GM13977 (cell line): ENCODE results near the gene MFAP4.

Experiments
- DNase-seq: peaks from one replicate; pipeline ENCODE4 v3.0.0; 2012; ENCODE audit warnings: low spot score
- in situ Hi-C: fragments of 300-500 bp; cut with MboI; formaldehyde crosslinking; loops from one replicate; pipeline ENCODE4 v1.12.0; 2022; ENCODE audit warnings: low sequenced_read_pairs, low pct_unique_long_range_greater_than_20kb, mixed read lengths, inconsistent platforms; ENCODE audit not compliant: unreplicated experiment
- TF ChIP-seq, protein P1 (sequence below): IDR thresholded peaks from 2 replicates; pipeline ENCODE4 v1.5.1; 2012; ENCODE audit warnings: mild to moderate bottlenecking, control low read depth; ENCODE audit not compliant: insufficient read depth; ENCODE audit errors: extremely low read depth, missing control alignments

MFAP4 gene

GRCh38 chr17:19337712-19338023 lies 49.3 kb downstream of the MFAP4 start:
- no peak for DNase-seq
- TF ChIP-seq, protein P1, sequence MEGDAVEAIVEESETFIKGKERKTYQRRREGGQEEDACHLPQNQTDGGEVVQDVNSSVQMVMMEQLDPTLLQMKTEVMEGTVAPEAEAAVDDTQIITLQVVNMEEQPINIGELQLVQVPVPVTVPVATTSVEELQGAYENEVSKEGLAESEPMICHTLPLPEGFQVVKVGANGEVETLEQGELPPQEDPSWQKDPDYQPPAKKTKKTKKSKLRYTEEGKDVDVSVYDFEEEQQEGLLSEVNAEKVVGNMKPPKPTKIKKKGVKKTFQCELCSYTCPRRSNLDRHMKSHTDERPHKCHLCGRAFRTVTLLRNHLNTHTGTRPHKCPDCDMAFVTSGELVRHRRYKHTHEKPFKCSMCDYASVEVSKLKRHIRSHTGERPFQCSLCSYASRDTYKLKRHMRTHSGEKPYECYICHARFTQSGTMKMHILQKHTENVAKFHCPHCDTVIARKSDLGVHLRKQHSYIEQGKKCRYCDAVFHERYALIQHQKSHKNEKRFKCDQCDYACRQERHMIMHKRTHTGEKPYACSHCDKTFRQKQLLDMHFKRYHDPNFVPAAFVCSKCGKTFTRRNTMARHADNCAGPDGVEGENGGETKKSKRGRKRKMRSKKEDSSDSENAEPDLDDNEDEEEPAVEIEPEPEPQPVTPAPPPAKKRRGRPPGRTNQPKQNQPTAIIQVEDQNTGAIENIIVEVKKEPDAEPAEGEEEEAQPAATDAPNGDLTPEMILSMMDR = no peak
- in situ Hi-C loops = no loop called here

DNA sequence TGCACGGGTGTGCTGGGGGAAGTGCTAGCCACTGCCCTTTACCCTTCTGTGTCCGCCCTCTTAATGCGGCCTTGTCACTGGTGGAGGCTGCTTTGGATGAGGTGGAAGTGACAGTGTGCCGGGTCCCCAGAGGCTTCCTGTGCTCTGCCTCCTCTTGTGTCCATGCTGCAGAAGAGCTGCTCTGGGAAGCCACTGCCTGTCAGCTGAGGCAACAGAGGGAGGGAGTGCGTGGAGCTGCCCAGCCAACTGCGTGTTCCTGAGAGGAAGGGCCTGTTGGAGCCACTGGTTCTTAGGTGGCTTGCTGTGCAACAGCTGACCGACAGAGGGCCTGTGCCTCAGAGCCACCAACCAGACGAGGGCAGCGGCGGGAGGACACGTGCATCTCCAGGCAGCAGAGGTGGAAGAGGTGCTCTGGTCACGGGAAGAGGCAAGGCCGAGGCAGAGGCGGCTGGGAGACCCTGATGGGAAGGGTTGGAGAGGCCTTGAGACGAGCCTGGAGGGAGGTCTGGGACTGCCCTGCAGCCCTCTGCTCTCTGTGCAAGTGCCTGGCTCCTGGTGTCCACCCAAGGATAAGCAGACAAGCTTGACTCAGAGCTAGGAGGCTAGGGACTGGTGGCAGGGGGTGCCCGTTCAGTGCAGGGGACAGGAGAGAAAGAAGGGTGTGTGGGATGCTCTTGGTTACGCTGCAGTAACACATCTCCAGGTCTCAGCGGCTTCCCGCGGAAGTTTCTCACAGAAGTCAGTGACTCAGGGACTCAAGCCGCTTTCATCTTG lies 49.9 kb downstream of the MFAP4 start:
- no peak for DNase-seq
- TF ChIP-seq, protein P1 = no peak
- in situ Hi-C loops = no loop called here

- no peak for DNase-seq
- TF ChIP-seq, protein P1 = no peak
- in situ Hi-C loops = no loop called here
Observed at GRCh38 chr17:19335951-19336631, 50.9 kb downstream of the MFAP4 start.

GRCh38 chr17:19334331-19334730 lies 52.7 kb downstream of the MFAP4 start:
- DNase-seq = no peak
- in situ Hi-C loops = no loop called here
- TF ChIP-seq, protein P1 = no peak

GRCh38 chr17:19333736-19334290 lies 53.2 kb downstream of the MFAP4 start:
- in situ Hi-C loops = no loop called here
- TF ChIP-seq, protein P1 = no peak
- no peak for DNase-seq
